IgD-negative memory B cell (primary cell): ENCODE results near the gene APEH. TPM values are rescaled to one million over a fixed set of nuclear protein-coding genes. Genes with fewer than 3 reads are reported as not detected.

Source experiments
- H3K27ac Mint-ChIP-seq, 3 donors: one replicate each; pipeline ENCODE4 v1.8.0; 2020 to 2022; ENCODE audit warnings: mild to moderate bottlenecking in 3 of 3, mixed read lengths in 3 of 3, moderate library complexity in 1 of 3
- H3K27me3 Mint-ChIP-seq: one replicate; pipeline ENCODE4 v1.8.0; 2021; ENCODE audit warnings: mixed read lengths
- H3K36me3 Mint-ChIP-seq: one replicate; pipeline ENCODE4 v1.8.0; 2020; ENCODE audit warnings: mild to moderate bottlenecking, mixed read lengths
- H3K4me1 Mint-ChIP-seq, 3 donors: one replicate each; pipeline ENCODE4 v1.8.0; 2020 to 2022; ENCODE audit warnings: mixed read lengths in 3 of 3, mild to moderate bottlenecking in 1 of 3
- H3K4me3 Mint-ChIP-seq, 4 donors: one replicate each; pipeline ENCODE4 v1.8.0; 2020 to 2022; ENCODE audit warnings: mild to moderate bottlenecking in 4 of 4, mixed read lengths in 4 of 4, moderate library complexity in 3 of 4
- H3K9me3 Mint-ChIP-seq, 3 donors: one replicate each; pipeline ENCODE4 v1.8.0; 2020 to 2021; ENCODE audit warnings: mixed read lengths in 3 of 3, mild to moderate bottlenecking in 1 of 3
- polyA plus RNA-seq: library from polyadenylated mRNA; unstranded; fragments of 300-500 nt; fragmentation: Illumina TruSeq; gene quantifications from one replicate; pipeline ENCODE4 v1.2.3, GENCODE V29; 2021

Gene APEH
- polyA plus RNA-seq, 1 donor from 2014 or later = 84.5 TPM

GRCh38 chr3:49655731-49656285 is 18.3 kb upstream of the APEH start:
- peaks cover 3 to 11% (median 7%) of the 10 kb centered on the region in 3 donors for H3K4me1 Mint-ChIP-seq
- peak overlapping the region in 1 of 3 donors; percentile 62 for H3K27ac Mint-ChIP-seq
- H3K4me3 Mint-ChIP-seq = peak overlapping the region in 1 of 4 donors; percentile 5
- no peaks in the 10 kb centered on the region for H3K27me3 Mint-ChIP-seq
- H3K9me3 Mint-ChIP-seq = no peaks in the 10 kb centered on the region
- H3K36me3 Mint-ChIP-seq = peaks cover 1% of the 10 kb centered on the region

- peaks cover 3 to 11% (median 7%) of the 10 kb centered on the region in 3 donors for H3K4me1 Mint-ChIP-seq
- H3K36me3 Mint-ChIP-seq = peaks cover 1% of the 10 kb centered on the region
- no peak overlapping the region for H3K4me3 Mint-ChIP-seq
- no peak overlapping the region for H3K27ac Mint-ChIP-seq
- H3K9me3 Mint-ChIP-seq = no peaks in the 10 kb centered on the region
- no peaks in the 10 kb centered on the region for H3K27me3 Mint-ChIP-seq
Measured at GRCh38 chr3:49656541-49657112, 17.5 kb upstream of the APEH start.

GRCh38 chr3:49657208-49657915 is 16.8 kb upstream of the APEH start:
- Mint-ChIP-seq H3K4me1 (peaks cover 3 to 11% (median 7%) of the 10 kb centered on the region in 3 donors), H3K27me3 (no peaks in the 10 kb centered on the region), H3K9me3 (no peaks in the 10 kb centered on the region), H3K4me3 (no peak overlapping the region), H3K36me3 (peaks cover 1% of the 10 kb centered on the region), H3K27ac (no peak overlapping the region)

- no peak overlapping the region for H3K4me3 Mint-ChIP-seq
- peaks cover 1% of the 10 kb centered on the region for H3K36me3 Mint-ChIP-seq
- H3K4me1 Mint-ChIP-seq = peaks cover 3 to 11% (median 7%) of the 10 kb centered on the region in 3 donors
- no peaks in the 10 kb centered on the region for H3K9me3 Mint-ChIP-seq
- H3K27me3 Mint-ChIP-seq = no peaks in the 10 kb centered on the region
- no peak overlapping the region for H3K27ac Mint-ChIP-seq
Measured at GRCh38 chr3:49658711-49659110, 15.4 kb upstream of the APEH start.

GRCh38 chr3:49659756-49660155 is 14.4 kb upstream of the APEH start:
- H3K36me3 Mint-ChIP-seq = peaks cover 3% of the 10 kb centered on the region
- no peak overlapping the region for H3K27ac Mint-ChIP-seq
- H3K9me3 Mint-ChIP-seq = no peaks in the 10 kb centered on the region
- peak overlapping the region in 1 of 4 donors; percentile 83 for H3K4me3 Mint-ChIP-seq
- H3K27me3 Mint-ChIP-seq = no peaks in the 10 kb centered on the region
- H3K4me1 Mint-ChIP-seq = peaks cover 2 to 8% (median 4%) of the 10 kb centered on the region in 3 donors

GRCh38 chr3:49661281-49661680 is 12.9 kb upstream of the APEH start:
- H3K36me3 Mint-ChIP-seq = peaks cover 3% of the 10 kb centered on the region
- H3K27me3 Mint-ChIP-seq = no peaks in the 10 kb centered on the region
- no peak overlapping the region for H3K27ac Mint-ChIP-seq
- H3K4me1 Mint-ChIP-seq = peaks cover 2 to 6% (median 2%) of the 10 kb centered on the region in 3 donors
- H3K9me3 Mint-ChIP-seq = no peaks in the 10 kb centered on the region
- no peak overlapping the region for H3K4me3 Mint-ChIP-seq

GRCh38 chr3:49662021-49662420 is 12.1 kb upstream of the APEH start:
- H3K27me3 Mint-ChIP-seq = no peaks in the 10 kb centered on the region
- H3K36me3 Mint-ChIP-seq = peaks cover 3% of the 10 kb centered on the region
- H3K4me3 Mint-ChIP-seq = no peak overlapping the region
- H3K4me1 Mint-ChIP-seq = peaks cover 0 to 6% (median 2%) of the 10 kb centered on the region in 3 donors
- no peaks in the 10 kb centered on the region for H3K9me3 Mint-ChIP-seq
- peak overlapping the region in 1 of 3 donors; percentile 47 for H3K27ac Mint-ChIP-seq

GRCh38 chr3:49662720-49663413 is 11.3 kb upstream of the APEH start:
- Mint-ChIP-seq H3K36me3 (peaks cover 3% of the 10 kb centered on the region), H3K27me3 (no peaks in the 10 kb centered on the region), H3K27ac (no peak overlapping the region)

GRCh38 chr3:49663831-49664230 is 10.3 kb upstream of the APEH start:
- no peaks in the 10 kb centered on the region for H3K27me3 Mint-ChIP-seq
- no peak overlapping the region for H3K27ac Mint-ChIP-seq
- H3K36me3 Mint-ChIP-seq = peaks cover 2% of the 10 kb centered on the region
- H3K4me1 Mint-ChIP-seq = peaks cover 0 to under 1% (median 0%) of the 10 kb centered on the region in 3 donors
- no peak overlapping the region for H3K4me3 Mint-ChIP-seq
- H3K9me3 Mint-ChIP-seq = no peaks in the 10 kb centered on the region

More at GRCh38 chr3:49662720-49663413, 11.3 kb upstream of the APEH start:
- Mint-ChIP-seq H3K9me3 (no peaks in the 10 kb centered on the region), H3K4me1 (peaks cover 0 to 6% (median 2%) of the 10 kb centered on the region in 3 donors), H3K4me3 (no peak overlapping the region)

- Mint-ChIP-seq H3K27ac (no peak overlapping the region), H3K27me3 (no peaks in the 10 kb centered on the region), H3K4me3 (no peak overlapping the region), H3K9me3 (no peaks in the 10 kb centered on the region), H3K4me1 (no peaks in the 10 kb centered on the region), H3K36me3 (peaks cover 2% of the 10 kb centered on the region)
Measured at GRCh38 chr3:49664300-49664699, 9.9 kb upstream of the APEH start.

GRCh38 chr3:49665822-49666519 is 8.2 kb upstream of the APEH start:
- Mint-ChIP-seq H3K36me3 (peaks cover 2% of the 10 kb centered on the region), H3K9me3 (no peaks in the 10 kb centered on the region), H3K27ac (no peak overlapping the region), H3K27me3 (no peaks in the 10 kb centered on the region), H3K4me1 (no peaks in the 10 kb centered on the region), H3K4me3 (no peak overlapping the region)

- H3K27me3 Mint-ChIP-seq = no peaks in the 10 kb centered on the region
- H3K4me3 Mint-ChIP-seq = no peak overlapping the region
- H3K4me1 Mint-ChIP-seq = peaks cover 0 to under 1% (median 0%) of the 10 kb centered on the region in 3 donors
- H3K27ac Mint-ChIP-seq = no peak overlapping the region
- H3K9me3 Mint-ChIP-seq = no peaks in the 10 kb centered on the region
- peaks cover 2% of the 10 kb centered on the region for H3K36me3 Mint-ChIP-seq
Measured at GRCh38 chr3:49666592-49666991, 7.6 kb upstream of the APEH start.

- no peak overlapping the region for H3K27ac Mint-ChIP-seq
- no peaks in the 10 kb centered on the region for H3K27me3 Mint-ChIP-seq
Measured at GRCh38 chr3:49667701-49668413, 6.3 kb upstream of the APEH start.

GRCh38 chr3:49668414-49668797 is 5.7 kb upstream of the APEH start:
- Mint-ChIP-seq H3K9me3 (peaks cover 0 to 1% (median 0%) of the 10 kb centered on the region in 3 donors), H3K27ac (no peak overlapping the region), H3K4me1 (peaks cover 4 to 8% (median 5%) of the 10 kb centered on the region in 3 donors), H3K36me3 (peaks cover 2% of the 10 kb centered on the region), H3K4me3 (no peak overlapping the region), H3K27me3 (no peaks in the 10 kb centered on the region)

More at GRCh38 chr3:49667701-49668413, 6.3 kb upstream of the APEH start:
- Mint-ChIP-seq H3K4me1 (peaks cover 4 to 8% (median 5%) of the 10 kb centered on the region in 3 donors), H3K36me3 (peaks cover 2% of the 10 kb centered on the region), H3K4me3 (no peak overlapping the region), H3K9me3 (peaks cover 0 to 1% (median 0%) of the 10 kb centered on the region in 3 donors)
